Hepatic stellate cell (primary cell): Measurements from ENCODE around the gene ASIC4.
A peak's percentile ranks its signal among the peaks of the same experiment; 100 is the strongest.

ENCODE experiments used
- DNase-seq: peaks from one replicate; pipeline ENCODE4 v3.0.0; 2011; ENCODE audit warnings: low spot score

Gene ASIC4

DNA sequence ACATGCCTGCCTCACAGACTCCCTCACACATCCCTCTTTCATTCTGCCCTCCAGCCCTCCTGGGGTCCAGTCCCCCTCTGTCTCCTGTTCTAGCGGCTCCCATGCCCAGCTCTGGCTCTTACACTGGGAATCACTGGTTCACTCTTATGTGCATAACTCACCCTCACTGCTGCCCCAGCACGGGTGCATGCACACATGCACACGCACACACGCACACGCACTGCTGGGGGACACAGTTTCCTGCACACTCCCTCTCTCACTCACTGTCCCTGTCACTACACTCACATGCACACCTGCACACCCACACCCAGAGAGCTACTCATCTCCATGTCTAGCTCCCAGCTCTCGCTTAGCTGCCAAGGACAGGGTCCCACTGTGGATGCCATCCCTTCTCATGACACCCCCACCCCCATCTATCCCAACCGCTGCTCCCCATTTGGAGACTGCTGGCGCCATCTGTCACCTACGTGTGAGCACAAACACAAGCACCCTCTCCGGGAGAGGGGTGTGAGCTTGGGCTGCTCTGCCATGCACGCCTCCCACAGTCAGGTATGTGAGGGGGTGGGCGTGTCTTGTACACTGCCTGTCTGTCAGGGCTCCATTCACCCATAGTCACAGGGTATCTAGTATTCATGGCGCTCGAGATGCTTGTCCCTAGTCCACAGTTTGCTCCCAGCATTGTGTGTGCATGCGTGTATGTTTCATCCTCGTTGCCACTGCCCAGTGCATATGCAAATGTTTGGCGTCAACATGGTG is 1.8 kb downstream of the ASIC4 start:
- DNase-seq: no peak

DNA sequence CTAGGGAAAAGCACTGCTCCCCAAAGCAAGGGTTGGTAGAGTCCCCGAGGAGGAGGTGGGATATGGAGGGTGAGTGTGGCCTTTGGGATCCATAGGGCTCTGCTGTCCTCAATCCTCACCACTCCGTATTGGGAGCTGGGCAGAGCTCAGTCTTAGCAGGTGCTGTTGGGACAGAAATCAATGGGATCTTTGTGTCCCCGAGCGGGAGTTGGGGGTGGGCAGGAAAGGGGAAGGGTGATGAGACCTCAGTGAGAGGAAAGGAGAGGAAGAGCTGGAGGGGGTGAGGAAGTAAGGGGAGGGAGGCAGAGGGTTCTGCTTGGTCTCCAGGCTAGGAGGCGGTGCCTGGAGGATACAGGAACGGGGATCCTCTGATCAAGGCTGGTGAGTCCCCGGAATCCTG is 2.6 kb downstream of the ASIC4 start:
- no peak for DNase-seq

DNA sequence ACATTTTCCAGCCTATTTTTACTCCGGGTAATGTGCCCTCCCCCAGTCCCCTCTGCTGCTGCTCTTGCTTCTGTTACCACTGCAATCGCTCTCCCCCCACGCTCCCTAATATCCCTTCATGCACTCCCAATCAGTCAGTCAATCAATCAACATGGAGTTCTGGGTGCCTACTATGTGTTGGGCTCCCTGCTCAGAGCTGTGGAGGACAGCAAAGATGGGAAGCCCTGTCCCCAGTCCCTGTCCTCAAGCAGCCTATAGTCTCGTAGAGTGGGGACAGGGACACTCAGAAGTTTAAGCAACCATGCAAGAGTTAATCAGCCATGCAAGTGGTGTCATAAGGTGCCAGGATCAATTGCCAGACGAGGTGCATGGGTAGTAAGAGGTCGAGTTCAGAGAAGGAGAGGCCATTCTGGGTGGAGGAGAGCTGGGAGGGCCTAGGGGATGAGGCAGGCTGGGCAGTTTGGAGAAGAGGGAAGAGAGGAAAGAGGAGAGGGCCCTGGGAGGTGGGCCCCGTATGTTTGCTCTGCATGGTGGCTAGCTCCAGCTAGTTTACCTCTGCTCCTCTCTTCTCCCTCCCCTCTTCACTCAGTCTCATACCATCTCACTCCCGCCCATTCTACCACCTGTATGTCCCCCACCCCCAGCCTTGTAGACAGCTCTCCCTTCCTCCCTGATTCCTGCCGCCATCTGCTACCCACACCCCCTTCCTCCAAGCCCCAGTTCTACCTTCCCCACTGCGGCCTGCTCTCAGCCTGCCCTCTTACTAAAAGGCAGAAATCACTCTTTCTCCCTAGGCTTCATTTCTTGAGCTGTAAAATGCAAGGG is 3.9 kb downstream of the ASIC4 start:
- DNase-seq: no peak

DNA sequence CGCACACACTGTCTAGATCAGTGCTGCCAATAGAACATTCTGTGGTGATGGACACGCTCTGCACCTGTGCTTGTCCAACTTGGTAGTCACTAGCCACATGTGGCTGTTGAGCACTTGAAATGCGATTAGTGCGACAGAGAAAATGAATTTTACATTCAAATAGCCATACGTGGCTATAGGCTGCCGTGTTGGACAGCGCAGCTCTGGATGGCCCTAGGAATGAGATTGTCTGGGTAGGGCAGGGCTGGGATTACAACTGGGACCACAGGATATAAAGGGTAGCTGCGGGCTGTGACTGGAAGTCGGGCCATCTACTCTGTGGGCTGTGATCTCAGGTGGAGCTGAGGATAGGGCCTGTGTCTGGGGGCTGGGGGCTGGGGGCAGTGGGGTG is 5.2 kb downstream of the ASIC4 start:
- DNase-seq: no peak

DNA sequence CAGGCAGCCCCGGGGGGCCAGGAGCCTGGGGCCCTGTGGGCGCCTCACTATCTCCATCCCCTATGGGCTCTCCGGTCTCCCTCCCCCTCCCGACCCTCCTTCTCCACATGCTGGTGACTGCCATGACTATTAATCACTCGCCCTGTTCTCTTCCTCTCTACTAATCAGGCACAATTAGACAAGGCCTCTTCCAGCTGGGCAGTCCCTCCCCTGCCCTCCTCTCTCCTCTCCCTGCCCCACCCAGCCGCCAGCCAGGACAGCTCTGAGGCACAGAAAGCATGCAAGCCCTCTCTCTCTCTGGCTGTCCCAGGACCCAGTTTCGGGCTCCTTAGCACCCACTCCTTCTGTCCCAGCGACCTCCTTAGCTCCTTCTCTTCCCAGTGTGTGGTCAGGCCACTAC is 5.8 kb downstream of the ASIC4 start:
- DNase-seq: no peak

DNA sequence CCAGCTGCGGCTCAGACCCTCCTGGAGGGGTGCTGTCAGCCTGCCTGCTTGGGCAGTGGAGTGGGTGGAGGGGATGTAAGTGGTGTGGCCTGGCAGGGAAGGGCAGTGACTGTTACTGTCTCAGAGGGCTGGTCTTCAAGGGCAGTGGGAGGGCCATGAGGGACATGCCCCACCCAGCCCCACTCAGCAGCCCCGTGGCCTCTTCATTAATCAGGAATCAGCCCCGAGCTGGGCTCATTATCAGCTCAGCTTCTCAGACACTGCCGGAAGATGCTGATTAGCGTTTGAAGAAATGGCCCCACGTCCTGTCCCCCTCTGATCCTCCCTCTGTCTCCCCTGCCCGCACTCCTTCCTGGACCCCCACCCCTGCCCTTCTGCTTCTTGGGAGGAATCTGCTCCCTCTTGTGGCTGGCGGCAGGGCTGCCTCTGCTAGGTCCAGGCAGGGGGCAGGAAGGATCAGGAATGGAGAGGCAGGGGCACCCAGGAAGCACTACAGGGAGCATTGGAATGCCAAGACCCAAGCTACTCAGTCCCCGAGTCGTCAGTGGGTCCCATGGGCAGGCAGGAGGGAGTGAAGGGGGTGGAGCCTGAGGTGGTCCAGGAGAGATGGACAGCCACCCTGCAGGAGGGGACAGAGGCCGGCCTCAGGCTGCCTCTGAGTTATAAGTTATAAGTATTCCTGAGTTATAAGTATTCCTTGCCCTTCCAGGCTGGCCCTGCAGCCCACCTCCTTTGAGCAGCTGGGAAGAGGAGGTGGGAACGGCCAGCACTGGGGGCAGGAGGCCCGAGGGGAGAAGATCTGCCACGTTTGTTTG is 7.0 kb downstream of the ASIC4 start:
- peak; percentile 82 for DNase-seq

DNA sequence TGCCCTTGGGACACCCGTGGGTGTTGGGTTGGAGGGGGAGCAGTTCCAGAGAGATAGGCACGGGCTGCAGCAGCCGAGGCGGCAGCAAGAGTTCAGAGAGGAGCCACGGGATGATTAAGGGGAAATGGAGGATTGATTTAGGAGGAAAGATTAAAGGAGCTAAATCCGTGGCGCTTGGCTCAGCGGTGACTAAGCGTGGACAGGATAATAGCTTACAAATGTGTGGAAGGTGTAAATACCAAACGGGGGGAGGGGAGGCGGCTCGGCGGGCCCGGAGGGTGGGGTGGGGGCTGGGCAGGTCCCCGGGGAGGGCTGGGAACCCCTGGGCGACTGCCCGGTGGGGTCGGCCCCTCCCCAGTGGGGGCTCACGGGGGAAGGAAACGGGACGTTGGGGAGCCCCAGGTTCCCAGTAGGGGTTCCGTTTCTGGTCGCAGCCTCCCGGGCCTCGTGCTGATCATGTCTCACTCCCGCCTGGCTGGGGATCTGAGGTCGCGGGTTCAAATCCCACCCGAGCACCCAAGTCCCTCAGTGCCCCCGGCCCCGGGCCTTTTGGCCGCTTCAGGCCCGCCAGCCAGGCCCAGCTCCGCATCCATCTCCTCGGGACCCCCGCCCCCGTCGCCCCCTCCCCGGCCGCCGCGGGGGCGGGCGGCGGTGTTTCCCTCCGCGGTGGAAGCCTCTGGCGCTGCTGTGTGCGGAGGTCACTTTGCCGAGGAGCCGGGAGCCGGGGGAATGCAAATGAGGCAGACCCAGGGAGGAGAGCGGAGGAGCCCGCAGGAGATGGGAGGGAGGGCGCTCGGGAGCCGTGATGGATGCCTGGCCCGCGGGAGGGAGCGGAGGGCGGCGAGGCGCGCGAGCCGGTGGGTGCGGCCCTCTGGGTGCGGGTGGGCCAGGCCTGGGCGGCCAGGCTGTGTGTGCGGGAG is 8.1 kb downstream of the ASIC4 start:
- peak; percentile 78 for DNase-seq

DNA sequence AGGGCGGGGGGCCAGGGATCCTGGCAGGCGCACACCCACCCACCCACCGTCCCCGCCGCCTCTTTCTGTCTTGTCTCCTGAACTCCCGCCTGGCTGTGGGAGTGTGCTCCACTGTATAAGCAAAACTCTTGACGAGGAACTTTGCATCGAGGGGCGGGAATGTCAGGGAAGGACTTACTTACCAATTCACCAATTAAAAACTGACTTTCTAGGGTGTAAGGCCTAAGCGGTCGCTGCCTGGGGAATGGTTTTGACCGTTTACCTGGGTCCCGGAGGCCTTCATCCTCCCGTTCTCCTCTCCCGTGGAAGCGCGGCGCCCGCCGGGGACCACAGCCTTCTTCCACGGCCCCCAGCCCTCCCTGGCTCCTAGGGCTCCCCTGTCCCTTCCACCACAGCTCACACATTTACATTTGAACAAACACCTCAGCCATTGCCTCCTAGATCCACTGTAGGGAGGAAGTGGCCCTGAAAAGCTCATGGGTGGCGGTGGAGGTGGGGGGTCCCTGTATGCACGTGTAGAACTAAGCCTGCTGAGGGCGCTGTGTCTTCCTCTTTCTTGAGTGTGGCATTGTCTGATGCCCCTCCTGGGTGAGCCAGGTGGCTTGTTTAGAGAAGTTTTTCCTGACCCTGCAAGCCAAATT is 8.9 kb downstream of the ASIC4 start:
- DNase-seq: no peak

DNA sequence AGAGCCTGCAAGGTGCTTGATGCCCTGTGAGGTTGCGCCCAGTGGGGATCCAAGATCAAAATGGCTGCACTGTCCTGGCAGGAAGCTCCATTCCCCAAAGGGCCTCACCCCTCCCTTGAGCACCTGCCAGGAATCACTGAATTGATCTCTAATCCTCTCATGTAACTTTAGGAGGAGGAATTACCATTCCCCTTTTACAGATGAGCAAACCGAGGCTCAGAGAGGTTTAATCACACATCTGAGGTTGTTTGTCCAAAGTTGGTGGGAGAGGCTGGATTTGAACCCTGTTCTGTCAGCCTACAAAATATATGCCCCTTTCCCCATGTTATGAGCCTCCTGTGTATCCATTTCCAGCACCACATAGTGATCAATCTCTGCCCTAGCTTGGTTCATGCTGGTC is 10.5 kb downstream of the ASIC4 start:
- no peak for DNase-seq

DNA sequence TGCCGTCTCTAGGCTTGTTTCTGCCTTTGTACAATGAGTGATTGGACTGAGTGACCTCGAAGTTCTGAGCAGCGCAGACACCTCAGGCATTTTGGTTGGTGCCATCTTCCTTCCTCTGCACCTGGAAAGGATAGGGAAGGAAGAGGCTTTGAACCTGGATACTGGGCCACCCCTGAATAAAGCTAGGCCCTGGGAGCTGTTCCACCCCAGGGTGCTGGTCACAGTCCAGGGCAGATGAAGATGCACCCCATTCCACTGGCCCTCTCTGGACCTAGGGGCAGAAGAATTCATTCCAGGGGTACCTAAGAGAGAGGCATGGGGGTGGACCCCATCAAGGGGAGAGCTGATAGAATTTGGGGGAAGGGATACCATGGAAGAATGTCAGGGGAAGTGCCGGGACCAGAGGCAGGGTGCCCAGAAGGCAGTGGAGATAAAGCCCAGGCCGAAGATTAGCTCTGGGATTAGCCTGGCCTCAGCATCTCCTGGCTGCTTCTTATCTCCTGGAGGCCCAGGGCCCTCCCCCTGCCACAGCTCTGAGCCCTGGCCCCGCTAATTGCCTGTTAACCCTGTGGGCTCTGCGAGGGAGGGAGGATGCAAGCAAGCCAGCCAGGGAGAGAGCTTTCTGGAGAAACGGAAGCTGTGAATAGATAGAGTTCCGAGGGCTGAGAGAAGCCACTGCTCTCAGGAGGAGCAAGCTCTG is 11.4 kb downstream of the ASIC4 start:
- DNase-seq: no peak

DNA sequence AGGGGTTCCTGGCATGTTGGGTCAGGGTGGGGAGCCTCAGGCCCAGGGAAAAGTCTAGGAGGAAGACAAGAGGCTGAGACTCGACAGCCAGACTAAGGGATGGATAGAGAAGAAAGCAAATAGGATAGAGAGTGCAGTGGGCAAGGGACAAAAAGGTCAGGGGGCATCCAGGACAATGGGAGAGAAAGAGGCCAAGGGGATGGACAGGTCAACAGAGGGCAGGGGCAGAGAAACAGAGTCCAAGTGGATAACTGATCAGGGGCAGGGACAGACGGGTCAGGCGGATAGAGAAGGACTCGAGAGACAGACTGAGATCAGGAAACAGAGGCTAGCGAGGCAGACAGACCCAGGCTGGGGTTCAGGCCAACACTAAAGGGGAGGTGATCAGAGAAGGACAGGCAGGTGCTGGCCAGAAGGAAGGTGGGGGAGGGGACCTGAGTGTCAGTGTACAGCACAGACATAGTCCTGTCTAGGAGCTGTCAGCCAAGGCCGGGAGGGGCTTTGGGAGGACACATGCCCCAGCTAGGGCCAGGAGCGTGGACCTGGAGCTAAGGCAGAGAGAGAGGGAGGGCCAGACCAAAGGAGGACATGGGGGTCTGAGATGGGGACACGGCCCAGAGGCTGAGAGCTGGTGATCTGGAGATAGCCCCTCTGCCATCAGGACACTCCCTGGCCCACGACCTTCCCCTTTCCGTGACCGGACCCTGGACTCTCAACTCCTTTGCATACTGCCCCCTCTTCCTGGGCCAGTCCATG is 12.2 kb downstream of the ASIC4 start:
- DNase-seq: no peak

DNA sequence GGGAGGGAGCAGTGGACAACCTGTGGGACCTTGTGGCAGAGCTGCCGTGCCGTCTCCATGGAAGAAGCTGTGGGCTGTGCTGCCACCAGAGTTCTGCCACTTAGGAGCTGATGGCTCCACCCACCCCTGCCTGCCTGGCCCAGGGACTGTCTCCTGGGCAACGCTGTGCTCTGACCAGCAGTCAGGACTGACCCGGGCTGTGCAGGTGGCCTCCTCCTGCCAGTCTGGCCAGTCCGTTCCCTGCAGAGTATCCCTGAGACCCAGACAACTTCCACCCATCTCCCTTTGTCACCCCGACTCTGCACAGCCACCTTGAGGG is 12.8 kb downstream of the ASIC4 start:
- DNase-seq: no peak

DNA sequence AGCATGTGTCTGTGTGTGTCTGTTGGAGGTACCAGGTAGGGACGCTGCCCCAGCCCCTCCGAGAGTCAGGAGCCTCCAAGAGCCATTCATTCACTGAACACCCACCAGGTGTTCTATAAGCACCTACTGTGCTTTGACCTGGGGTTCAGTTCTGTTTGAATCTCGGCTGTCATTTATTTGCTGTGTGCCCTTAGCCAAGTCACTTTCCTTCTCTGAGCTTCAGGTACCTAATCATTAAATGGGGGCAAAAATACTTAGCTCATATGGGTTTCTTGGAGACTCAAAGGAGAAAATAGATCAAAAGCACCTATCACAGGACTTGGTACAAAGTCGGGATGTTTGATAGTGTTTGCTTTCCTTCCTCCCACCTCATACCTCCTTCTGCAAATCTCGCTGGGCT is 13.2 kb downstream of the ASIC4 start:
- no peak for DNase-seq

DNA sequence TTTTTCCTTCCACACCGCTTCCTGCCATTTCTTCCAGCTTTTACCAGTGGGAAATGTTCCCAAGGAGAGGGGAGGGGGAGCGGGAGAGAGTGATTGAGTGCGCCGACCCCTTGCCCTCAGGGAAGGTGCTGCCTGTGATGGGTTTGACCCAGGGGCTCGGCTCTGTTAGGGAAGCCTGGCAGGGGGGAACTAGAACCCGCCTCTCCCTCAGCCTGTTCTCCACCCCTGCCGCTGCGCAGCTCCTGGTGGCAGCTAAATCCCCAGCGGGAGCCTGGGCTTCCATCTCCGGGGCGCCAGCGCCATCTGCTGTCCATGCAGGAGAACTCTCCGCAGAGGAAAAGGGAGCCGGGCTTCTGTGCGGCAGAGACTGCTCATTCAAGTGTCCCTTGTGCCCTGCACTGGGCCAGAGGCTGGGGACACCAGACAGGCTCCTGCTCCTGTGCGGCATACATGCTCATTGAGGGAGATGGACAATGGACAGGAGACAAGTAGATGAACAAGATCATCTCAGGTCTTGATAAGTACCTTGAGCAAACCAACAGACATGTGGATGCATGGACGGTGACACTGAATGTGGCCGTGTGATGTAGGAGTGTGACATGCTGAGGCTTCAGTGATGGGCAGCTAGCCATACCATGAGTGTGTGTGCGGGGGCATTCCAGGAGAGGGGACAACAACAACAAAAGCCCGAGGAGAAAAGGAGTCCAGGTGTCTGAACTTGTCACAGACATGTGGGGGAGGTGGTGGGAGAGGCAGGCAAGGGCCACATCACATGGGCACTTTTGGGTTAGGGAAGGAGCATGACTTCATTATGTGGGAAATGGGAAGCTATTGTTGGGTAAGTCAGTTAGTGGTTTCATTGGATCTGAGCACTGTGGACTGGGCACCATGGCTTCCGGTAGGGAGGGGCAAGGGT is 16.0 kb downstream of the ASIC4 start:
- peak; percentile 98 for DNase-seq

DNA sequence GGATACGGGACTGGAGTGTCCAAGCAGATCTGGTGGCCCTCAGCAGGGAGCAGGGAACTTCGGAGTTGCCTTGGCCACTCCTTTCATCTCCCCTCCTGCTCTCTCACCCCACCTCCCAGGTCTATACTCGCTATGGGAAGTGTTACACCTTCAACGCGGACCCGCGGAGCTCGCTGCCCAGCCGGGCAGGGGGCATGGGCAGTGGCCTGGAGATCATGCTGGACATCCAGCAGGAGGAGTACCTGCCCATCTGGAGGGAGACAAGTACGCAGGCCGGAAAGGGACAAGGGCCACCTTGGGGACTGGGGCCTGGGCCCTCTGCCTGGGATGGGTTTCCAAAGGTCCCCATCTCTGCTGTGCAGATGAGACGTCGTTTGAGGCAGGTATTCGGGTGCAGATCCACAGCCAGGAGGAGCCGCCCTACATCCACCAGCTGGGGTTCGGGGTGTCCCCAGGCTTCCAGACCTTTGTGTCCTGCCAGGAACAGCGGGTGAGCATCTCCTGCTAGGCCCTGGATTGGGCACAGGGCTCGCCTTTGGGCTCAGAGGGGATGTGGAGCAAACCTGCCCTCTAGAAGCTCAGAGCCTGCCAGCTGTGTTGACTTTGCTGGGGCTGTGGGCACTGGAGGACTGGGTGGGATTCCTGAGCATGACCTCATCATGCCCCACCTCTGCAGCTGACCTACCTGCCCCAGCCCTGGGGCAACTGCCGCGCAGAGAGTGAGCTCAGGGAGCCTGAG is 17.5 kb downstream of the ASIC4 start:
- no peak for DNase-seq

DNA sequence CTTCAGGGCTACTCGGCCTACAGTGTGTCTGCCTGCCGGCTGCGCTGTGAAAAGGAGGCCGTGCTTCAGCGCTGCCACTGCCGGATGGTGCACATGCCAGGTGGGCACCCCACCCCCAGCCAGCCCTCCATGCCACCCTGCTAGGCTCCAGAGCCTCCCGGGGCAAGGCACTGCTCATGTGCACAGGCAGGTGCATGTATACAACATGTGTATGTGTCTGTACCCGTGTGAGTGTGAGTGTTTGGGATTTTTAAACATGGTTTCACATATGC is 18.0 kb downstream of the ASIC4 start:
- DNase-seq: no peak

DNA sequence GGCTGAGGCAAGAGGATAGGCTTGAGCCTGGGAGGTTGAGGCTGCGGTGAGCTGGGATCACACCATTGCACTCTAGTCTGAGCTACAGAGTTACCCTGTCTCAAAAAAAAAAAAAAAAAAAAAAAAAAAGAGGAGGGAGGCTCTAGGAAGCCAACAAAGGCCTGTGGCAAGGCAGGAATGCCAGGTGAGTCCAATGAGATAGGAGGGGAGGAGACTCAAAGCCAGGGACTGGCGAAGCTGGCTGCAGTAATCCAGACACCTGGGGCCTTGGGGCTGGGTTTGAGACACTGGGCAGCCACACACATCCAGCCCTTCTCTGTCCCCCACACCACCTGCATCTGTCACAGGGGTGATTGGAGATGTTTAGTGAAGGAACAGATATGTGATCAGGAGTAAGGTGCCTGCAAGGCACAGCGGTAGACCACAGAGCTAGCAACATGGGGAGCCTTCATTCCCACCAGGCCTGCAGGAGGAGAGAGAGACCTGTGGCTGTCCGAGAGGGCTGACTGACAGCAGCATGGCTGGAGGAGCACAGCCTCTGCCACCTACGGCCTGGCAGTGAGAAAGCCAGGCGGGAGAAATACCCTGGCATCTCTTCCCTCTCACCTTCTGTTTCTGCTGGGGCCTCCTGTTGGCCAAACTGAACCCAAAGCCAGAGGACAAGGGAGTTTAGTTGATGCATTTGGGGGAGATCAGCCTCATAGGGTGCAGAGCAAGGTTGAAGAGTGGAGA is 19.8 kb downstream of the ASIC4 start:
- no peak for DNase-seq

DNA sequence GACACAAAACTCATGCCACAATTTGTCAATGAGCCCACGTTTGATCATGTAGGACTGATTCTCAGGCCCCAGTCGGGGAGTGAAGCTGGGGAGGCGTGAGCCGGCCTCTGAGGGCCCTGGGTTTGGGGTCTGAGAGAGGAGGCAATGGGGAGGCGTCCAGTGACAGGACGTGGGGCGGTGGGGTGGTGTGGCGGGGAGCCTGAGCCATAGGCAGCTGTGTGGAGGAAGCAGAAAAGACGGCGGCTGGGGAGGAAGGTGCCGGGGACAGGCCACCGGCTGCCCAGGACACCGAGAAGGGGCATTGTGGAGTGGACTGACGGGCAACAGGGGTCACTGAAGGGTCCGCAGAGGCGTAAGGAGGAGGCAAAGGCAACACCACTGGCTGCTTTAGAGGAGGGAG is 22.1 kb downstream of the ASIC4 start:
- DNase-seq: no peak
